DMS153 treated with DMSO at 0.1 percent for 48 hours (cell line): ENCODE measurements around the gene EFNA1.

Experiments
- DNase-seq: peaks from one replicate; lab custom pipeline; 2025; ENCODE audit not compliant: unreplicated experiment; lab: John Stamatoyannopoulos, UW

EFNA1 gene

GRCh38 chr1:155124503-155125463, 2.9 kb upstream of the EFNA1 start:
- DNase-seq, result no peak

- DNase-seq, result no peak
These were observed 2.1 kb upstream of the EFNA1 start for GRCh38 chr1:155125511-155125945.

- DNase-seq, result no peak
These were observed 1.6 kb upstream of the EFNA1 start for GRCh38 chr1:155125946-155126555.

- no peak for DNase-seq
These were observed 1.0 kb upstream of the EFNA1 start for GRCh38 chr1:155126556-155127104.

GRCh38 chr1:155127967-155128754, 485 bp downstream of the EFNA1 start:
- no peak for DNase-seq

- peak; percentile 73 for DNase-seq
These were observed 1.2 kb downstream of the EFNA1 start for GRCh38 chr1:155128755-155129473.

GRCh38 chr1:155130272-155131006, 2.8 kb downstream of the EFNA1 start:
- DNase-seq, result no peak

- no peak for DNase-seq
These were observed 3.6 kb downstream of the EFNA1 start for GRCh38 chr1:155131285-155131684.

- no peak for DNase-seq
These were observed 4.2 kb downstream of the EFNA1 start for GRCh38 chr1:155131856-155132255.

GRCh38 chr1:155133799-155134281, 6.2 kb downstream of the EFNA1 start:
- DNase-seq, result no peak

GRCh38 chr1:155134322-155134721, 6.6 kb downstream of the EFNA1 start:
- DNase-seq, result no peak

- DNase-seq, result peak; percentile 40
These were observed 7.3 kb downstream of the EFNA1 start for GRCh38 chr1:155134880-155135414.

- peak; percentile 95 for DNase-seq
These were observed 7.8 kb downstream of the EFNA1 start, which contains the start of gene SLC50A1 for GRCh38 chr1:155135415-155136028. Gene SLC50A1, plus strand, starts transcription at chr1:155135852. Its CDS starts 60 bp downstream, at chr1:155135912.

- DNase-seq, result no peak
These were observed 9.1 kb downstream of the EFNA1 start for GRCh38 chr1:155136748-155137147.

GRCh38 chr1:155137154-155137949, 9.7 kb downstream of the EFNA1 start:
- no peak for DNase-seq

- DNase-seq, result peak; percentile 83
These were observed 12.4 kb downstream of the EFNA1 start, which contains the start of gene DPM3 for GRCh38 chr1:155139895-155140629. Gene DPM3, minus strand, starts transcription at chr1:155140531. Its CDS starts 291 bp downstream, at chr1:155140240.

GRCh38 chr1:155140630-155140953, 12.9 kb downstream of the EFNA1 start:
- no peak for DNase-seq
